Measurements from ENCODE around the gene ZSWIM7. TPM values are rescaled to one million over a fixed set of nuclear protein-coding genes. Genes with fewer than 3 reads are reported as not detected.

ZSWIM7 gene, protein sequence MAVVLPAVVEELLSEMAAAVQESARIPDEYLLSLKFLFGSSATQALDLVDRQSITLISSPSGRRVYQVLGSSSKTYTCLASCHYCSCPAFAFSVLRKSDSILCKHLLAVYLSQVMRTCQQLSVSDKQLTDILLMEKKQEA
- total RNA-seq, result 5.6 and 16.8 TPM in 2 replicates

DNA sequence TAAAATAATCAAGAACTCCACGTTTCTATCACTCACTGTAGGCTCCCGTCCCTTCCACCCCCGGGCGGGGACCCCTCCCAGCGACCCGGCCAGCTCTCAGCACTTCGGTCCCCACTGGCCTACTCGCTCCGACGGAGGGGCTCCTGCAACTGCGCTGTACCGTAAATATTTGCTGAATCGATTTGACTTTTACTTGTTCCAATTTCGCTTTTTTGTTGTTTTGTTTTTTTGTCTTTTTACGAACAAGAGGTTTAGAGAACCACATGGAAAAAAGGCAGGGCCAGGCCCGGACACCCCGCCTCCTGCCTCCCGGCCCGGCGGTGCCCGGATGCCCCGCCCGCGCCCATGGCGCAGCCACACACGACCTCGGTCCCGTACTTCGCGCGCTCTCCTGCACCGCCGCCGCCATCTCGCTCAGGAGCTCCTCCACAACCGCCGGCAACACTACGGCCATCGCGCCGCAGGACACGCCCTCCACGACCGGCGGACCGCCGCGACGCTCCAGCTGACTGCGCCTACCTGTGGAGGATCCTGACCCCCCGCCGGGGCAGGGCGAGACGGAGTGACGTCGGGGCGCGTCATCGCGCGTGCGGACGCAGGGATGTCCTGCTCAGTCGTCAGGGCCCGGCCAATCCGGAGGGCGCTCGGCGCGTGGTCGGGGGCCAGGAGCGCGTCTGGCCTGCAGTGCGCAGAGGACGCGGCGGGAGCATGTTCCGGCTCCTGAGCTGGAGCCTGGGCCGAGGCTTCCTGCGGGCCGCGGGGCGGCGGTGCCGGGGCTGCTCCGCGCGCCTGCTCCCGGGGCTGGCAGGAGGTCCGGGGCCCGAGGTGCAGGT is at the start of gene ZSWIM7, which contains the start of gene TTC19:
Gene ZSWIM7 (minus strand): TSS at position 564 of the 833 bp plus-strand sequence. CDS start 110 bp downstream, at position 454.
Gene TTC19 (plus strand): TSS at position 684 of the 833 bp plus-strand sequence. CDS start 25 bp downstream, at position 709.
- TF ChIP-seq, protein P1, sequence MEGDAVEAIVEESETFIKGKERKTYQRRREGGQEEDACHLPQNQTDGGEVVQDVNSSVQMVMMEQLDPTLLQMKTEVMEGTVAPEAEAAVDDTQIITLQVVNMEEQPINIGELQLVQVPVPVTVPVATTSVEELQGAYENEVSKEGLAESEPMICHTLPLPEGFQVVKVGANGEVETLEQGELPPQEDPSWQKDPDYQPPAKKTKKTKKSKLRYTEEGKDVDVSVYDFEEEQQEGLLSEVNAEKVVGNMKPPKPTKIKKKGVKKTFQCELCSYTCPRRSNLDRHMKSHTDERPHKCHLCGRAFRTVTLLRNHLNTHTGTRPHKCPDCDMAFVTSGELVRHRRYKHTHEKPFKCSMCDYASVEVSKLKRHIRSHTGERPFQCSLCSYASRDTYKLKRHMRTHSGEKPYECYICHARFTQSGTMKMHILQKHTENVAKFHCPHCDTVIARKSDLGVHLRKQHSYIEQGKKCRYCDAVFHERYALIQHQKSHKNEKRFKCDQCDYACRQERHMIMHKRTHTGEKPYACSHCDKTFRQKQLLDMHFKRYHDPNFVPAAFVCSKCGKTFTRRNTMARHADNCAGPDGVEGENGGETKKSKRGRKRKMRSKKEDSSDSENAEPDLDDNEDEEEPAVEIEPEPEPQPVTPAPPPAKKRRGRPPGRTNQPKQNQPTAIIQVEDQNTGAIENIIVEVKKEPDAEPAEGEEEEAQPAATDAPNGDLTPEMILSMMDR (IDR thresholded peaks at IDR 0.05; ENCODE audit: insufficient read depth, low read depth, low read length), result no peak
- peak; percentile 95 for DNase-seq (ENCODE audit: low read depth)
- peak within 1 kb of the TSS; percentile 76 for H3K4me3 ChIP-seq (ENCODE audit: low read depth, low read length)

DNA sequence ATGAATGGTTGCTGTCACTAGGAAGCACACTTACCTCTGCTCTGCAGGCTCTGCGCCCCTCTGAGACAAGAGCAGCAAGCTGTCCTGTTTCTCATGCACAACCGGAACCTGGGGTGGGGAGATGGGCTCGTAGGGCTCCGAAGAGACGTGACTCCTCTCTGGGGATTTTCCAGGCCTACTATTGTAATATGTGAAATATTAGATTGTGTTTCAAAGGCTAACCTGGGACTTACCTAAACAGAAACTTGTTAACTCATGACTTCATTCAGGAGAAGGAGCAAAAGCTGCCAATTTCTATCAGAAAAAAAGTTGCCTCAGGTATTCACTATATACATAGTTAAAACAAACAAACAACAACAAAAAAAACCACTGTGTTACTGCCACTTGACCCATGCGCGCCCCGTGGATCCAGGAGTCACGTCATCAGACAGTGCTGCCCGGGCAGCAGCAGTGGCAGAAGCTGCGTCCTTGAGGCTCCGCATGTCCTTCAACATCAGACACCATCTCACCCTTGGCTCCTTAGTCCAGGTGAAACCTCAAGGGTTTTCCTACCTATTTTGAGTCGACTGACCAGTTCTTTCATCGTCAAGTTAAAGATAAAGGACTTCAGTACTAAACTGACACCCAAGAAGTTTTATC is 49.4 kb upstream of the ZSWIM7 start:
- no peak overlapping the region for H3K4me3 ChIP-seq (ENCODE audit: low read depth, low read length)
- TF ChIP-seq, protein P1 (IDR thresholded peaks at IDR 0.05; ENCODE audit: insufficient read depth, low read depth, low read length), result no peak
- DNase-seq (ENCODE audit: low read depth), result no peak

DNA sequence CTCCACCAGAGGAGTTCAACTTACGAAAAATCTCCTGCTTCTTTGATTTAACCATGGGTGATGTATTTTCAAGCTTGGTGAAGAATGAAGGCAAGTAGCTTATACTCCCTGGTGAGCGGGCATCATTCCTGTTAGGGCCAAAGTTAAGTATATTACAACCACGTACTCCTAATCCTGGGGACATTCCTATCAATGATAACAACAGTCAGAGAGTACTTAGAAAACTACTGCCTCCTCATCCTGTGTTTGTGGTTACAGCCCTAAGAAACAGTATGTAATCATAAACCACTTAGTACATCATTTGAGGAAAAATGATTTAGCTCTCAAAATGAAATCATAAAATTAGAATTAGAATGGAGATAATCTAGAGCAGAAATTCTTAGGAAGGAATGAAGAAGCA is 47.5 kb upstream of the ZSWIM7 start:
- peak; percentile 45 for DNase-seq (ENCODE audit: low read depth)
- TF ChIP-seq, protein P1 (IDR thresholded peaks at IDR 0.05; ENCODE audit: insufficient read depth, low read depth, low read length), result no peak

DNA sequence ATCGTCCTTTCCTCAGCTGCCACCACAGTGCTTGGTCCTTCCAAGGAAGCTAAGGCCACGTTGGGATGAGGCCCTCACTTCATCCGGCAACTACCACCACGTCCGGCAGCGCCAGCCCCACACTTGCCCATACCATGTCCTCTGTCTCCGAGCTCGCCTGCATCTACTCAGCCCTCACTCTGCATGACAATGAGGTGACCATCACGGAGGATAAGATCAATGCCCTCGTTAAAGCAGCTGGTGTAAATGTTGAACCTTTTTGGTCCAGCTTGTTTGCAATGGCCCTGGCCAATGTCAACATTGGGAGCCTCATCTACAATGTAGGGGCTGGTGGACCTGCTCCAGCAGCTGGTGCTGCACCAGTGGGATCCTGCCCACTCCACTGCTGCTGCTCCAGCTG is 45.0 kb upstream of the ZSWIM7 start:
- TF ChIP-seq, protein P1 (IDR thresholded peaks at IDR 0.05; ENCODE audit: insufficient read depth, low read depth, low read length), result no peak
- no peak for DNase-seq (ENCODE audit: low read depth)
- no peak overlapping the region for H3K4me3 ChIP-seq (ENCODE audit: low read depth, low read length)

More for the DNA sequence above, 47.5 kb upstream of the ZSWIM7 start:
- H3K4me3 ChIP-seq (ENCODE audit: low read depth, low read length), result no peak overlapping the region

DNA sequence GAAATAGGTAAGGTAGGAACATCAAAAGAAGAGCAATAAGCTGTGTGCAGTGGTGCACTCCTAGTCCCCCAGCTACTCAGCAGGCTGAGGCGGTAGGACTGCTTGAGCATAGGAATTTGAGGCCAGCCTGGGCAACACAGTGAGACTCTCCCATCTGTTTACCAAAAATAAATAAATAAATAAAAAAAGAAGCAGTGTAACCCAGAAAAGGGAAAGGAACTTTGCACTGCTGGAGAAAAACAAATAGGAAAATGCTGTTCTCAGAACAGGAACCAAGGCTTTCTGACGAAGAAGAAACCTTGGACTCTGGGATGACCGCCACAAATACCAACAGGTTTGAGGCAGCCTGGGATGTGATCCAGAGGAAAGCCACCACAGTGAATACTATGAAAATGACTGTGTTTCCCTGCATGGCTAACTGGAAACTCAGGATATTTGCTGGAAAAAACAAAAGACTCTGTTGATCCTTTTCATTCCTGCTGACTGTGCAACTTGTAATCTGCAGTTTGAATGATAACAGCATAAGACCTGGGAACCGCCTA is 41.3 kb upstream of the ZSWIM7 start:
- H3K4me3 ChIP-seq (ENCODE audit: low read depth, low read length), result no peak overlapping the region
- TF ChIP-seq, protein P1 (IDR thresholded peaks at IDR 0.05; ENCODE audit: insufficient read depth, low read depth, low read length), result no peak
- DNase-seq (ENCODE audit: low read depth), result peak; percentile 41

DNA sequence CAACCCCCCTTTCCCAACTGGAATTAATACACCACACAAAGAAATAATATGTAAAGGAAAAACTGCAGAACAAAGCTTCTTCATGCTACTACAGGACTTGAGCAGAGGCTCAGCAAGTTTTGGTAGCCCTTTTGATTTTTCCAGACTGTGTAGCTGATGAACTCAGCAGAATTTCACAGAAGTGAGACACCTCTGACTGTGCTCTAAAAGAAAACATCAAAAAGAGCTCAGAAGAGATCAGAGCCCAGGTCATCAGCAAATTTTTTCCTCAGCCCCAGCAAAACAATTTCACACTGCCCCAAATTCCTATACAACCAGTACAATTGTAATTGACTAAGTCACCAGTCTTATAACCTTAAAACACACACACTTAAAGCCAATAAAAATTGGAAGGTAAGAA is 38.1 kb upstream of the ZSWIM7 start:
- DNase-seq (ENCODE audit: low read depth), result no peak
- TF ChIP-seq, protein P1 (IDR thresholded peaks at IDR 0.05; ENCODE audit: insufficient read depth, low read depth, low read length), result no peak
- H3K4me3 ChIP-seq (ENCODE audit: low read depth, low read length), result no peak overlapping the region

Data from fibroblast of villous mesenchyme (primary cell).